Activated CD8-positive, alpha-beta memory T cell treated with anti-CD3 and anti-CD28 coated beads for 48 hours (primary cell): ENCODE measurements around the gene AHCYL2.
"Not testable (repeated sequence)": the region's sequence is repeated elsewhere in the genome, so short reads cannot be mapped to it uniquely, and the experiment has no call there.

ENCODE experiments used
- DNase-seq, 3 experiments: peaks; one replicate each; pipeline ENCODE4 v3.0.0-alpha.2; 2020; ENCODE audit warnings: low read depth in 2 of 3, low spot score in 2 of 3

The AHCYL2 gene

GRCh38 chr7:129412501-129412900 lies 187.7 kb downstream of the AHCYL2 start:
- no peak for DNase-seq

GRCh38 chr7:129417073-129417472 lies 192.2 kb downstream of the AHCYL2 start:
- DNase-seq: no peak

DNA sequence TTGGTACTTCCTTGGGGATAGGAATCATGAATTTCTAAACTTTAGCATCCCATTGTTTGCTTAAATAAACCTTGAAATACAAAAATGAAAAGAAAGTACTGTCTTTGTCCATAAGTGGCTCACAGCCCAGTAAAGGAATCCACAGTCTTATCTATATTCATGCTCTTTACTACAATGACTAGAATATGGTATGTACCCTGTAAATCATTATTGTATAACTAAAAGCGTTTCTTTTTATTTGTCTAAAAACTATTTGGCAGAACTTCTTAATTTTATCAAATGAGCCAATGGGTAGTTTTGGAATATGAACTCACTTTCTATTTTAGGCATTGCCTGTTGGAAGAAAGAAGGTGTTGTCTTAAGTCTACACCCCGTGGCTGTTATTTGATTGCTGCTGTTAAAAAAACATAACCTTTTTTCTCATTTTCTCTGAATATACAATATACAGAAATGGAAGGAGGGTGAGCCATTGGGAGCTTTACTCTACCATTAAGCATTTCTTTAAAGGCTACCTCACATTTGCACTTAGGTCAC lies 197.0 kb downstream of the AHCYL2 start:
- DNase-seq: no peak

DNA sequence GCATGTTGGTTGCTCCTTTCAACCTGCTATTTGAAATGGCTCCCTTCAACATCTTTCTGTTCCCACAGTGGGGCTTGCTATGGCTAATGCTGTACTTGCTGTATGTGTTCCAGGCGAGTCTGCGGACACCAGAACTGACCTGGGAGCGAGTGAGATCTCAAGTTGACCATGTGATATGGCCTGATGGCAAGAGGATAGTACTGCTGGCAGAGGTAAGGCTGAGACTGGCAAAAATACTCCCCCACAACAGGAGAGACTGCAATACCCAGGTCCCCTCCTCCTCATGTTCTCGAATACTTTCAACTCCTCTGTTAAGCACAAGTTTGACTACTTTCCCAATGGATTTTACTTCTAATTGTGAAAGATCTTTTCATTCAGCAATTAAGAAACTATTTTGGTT lies 197.9 kb downstream of the AHCYL2 start:
- DNase-seq: no peak

- no peak for DNase-seq
Measured at GRCh38 chr7:129423700-129424410, 199.0 kb downstream of the AHCYL2 start.

- DNase-seq: no peak
Measured at GRCh38 chr7:129426482-129426881, 201.7 kb downstream of the AHCYL2 start.

DNA sequence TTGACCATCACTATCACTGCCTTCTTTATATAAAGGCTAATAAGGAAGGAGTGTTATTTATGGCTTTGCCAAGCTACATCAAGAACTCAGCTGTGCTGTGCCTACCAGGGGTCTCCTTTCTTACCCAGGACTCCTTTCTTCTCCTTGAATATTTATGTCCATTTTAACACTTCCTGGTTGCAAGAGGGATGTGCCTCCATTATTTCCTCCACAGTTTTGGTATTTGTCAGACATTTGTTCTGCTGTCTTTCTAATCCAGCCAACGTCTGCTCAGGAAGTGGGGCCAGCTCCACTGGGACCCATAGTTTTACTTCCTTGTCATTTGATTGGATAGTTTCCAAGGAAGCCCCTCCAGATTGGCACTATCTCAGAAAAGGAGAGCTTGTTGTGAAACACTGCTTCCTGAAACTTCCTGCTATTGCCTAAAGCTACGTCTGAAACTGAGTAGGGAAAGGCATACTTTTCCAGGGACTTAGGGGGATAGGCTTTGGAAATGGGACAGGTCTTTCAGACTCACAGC lies 202.8 kb downstream of the AHCYL2 start:
- no peak for DNase-seq

DNA sequence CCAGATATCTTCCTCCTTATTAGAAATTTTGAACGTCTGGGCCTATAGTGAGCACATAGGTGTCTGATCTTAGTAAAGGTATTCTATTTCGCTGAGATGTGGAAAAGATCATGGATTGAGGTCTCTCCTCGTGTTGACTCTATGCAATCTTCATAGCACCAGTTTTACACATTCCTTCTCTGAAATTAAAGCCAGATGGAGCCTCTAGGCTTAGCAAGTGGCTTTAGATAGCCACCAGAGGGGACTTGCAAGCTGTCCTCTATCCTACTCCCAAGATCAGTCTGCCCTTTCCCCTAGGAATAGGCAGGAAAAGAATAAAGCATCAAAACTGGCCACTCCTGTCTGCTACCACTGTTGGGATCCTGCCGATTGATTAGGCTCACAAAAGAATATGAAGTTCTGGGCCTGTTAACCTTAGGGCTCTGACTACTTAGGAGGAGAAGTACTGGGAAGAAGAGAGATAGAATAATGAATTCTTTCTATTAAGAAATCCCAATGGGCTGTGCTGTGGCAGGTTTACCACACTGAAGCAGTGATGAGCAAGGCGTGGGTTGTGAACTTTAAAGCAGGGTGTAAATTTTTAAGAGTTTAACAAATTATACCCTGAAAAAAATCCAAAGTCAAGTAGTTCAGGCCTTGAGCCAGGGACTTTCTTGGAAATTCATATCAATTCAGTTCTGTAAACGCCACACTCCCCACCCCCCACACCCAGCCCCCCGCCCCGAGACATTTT lies 207.2 kb downstream of the AHCYL2 start:
- DNase-seq: no peak

DNA sequence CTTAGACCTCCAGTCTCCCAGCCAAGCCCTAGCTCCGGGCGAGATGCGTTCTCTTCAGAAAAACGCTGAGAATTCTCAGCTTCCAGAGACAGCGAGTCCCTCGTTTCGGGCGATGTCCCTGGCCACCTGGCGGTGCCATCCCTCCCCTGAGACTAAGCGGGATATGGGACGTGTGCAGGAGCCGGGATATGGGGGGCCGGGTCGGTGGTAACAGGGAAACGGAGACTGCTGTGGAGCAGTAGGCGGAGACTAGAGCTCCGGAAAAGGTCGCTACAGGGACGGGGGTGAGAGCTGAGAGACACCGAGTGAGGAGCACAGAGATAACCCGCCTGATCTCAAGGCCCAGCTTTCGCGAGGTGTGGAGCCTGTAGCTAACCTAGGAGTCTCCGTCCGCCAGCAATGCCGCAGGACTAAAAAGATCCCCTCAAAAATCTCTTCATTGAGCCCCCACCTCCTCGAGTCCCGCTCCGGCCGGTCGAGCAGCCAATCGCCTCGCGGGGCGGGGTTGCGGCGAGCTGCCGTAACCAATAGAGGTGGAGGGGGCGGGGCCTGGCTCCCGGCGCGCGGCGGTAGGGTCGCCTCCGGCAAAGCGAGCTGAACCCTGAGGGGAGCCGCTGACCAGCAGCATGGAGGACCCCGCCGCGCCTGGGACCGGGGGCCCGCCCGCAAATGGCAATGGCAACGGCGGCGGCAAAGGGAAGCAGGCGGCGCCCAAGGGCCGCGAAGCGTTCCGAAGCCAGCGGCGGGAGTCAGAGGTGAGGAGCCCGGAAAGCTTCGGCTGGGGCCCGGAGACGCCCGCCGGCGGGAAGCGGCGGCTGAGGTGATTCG lies 209.2 kb downstream of the AHCYL2 start, which contains the start of gene STRIP2:
Gene STRIP2 (plus strand): TSS at position 586 of the 828 bp plus-strand sequence. CDS start 41 bp downstream, at position 627.
- DNase-seq: peak; percentile 84 to 95 (median 85)

GRCh38 chr7:129434675-129435318 lies 210.0 kb downstream of the AHCYL2 start:
- DNase-seq: peak in 2 of 3 experiments; percentile 0 to 6

DNA sequence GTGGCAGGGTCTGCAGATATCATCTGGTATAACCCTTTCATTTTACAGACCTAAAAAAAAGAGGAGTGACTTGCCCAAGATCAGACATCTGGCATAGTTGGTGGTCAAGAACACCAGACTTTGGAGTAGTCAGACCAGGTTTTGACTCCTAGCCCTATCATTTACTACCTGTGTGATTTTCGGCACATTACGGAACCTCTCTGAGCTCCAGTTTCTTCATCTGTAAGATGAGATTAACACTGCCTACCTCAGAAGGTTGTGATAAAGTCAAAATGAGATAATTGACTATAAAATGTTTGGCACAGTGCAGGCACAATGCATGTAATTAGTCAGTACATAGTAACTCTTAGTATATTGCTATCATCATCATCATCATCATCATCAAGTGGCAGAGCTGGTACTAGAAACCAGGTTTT lies 210.6 kb downstream of the AHCYL2 start:
- DNase-seq: no peak

DNA sequence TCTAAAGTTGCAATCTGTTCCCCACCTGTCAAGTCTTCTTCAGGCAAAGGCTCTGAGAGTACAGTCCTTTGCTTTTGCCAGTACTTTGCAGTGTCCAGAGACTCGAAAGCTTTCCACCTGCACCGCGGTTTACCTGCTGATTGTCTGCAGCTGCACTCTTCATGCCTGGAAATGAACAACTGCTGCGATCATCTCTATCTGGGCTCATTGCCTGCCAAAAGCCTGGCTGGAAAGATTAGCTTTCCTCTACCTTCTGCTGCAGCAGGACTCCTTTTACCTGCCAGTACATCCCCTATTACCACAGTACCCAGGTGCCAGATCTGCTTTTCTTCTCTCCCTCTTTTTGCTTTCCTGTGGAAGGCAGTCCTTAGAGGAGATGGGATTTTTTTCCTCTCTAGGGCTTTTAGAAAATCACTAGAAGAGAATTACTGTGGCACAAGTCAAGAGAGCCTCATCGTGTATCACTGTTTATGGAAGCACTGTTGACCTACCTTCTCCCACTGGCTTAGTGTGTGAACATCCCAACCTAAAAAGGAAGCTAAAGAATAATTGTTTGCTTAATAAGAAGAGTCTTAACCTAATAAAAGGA lies 211.6 kb downstream of the AHCYL2 start:
- DNase-seq: no peak

GRCh38 chr7:129437190-129437589 lies 212.4 kb downstream of the AHCYL2 start:
- DNase-seq: no peak

- no peak for DNase-seq
Measured at GRCh38 chr7:129438281-129438838, 213.5 kb downstream of the AHCYL2 start.

DNA sequence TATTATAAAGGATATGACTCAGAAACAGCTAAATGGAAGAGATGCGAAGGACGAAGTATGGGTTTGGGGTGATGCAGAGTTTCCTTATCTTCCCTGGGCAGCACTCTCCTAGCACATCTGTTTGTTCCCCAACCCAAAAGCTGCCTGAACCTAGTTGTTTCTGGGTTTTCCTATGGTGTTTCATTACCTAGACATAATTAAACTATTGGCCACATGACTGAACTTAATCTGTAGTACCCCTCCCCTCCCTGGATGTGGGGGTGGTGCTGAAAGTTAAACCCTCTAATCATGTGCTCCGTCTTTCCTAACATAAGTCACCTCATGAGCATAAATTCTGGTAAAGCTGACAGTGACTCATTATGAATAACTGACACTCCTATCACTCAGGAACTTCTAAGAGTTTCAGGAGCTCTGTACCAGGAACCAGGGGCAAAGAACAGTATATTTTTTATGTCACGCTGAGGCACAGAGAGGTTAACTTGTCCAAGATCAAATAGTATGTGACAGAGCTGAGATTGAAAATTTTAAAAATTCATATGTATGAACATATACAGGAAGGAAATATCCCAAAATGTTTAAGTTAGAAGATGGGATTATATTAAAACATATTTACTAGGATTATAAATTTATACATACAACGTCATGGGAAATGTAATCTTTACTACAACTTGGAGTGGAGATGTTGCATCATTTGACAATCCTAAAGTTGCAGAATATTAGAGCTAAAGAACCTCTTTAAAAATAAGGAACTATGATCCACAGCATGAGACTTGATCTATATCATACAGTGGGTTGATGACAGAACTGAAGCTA lies 214.2 kb downstream of the AHCYL2 start:
- peak in 2 of 3 experiments; percentile 18 to 19 for DNase-seq

- no peak for DNase-seq
Measured at GRCh38 chr7:129439963-129440625, 215.3 kb downstream of the AHCYL2 start.

DNA sequence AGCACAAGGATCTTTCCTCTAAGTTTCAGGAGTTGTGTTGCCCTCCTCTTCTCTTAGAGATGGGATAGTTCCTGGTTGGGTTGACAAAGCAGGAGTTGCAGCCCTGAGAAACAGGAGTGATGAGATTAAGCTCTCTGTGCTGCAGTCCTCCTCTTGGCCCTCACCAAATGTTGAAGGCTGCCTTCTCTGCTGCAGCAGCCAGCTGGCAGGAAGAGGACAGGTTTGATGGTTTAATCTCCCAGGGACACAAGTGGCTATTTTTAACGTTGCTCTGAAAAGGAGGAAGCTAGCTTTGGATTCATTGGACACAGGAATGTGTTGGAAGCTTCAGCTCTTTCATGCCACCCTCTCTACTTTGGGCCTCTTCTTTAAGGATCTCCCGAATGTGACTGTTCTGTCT lies 218.8 kb downstream of the AHCYL2 start:
- DNase-seq: no peak

- DNase-seq: not testable (repeated sequence)
Measured at GRCh38 chr7:129444776-129445175, 219.9 kb downstream of the AHCYL2 start.
